GM12865 (cell line): ENCODE measurements around the gene KIAA0319L.
A peak's percentile ranks its signal among the peaks of the same experiment; 100 is the strongest.
"Not testable (repeated sequence)": the region's sequence is repeated elsewhere in the genome, so short reads cannot be mapped to it uniquely, and the experiment has no call there.

Experiments used
- DNase-seq: peaks from one replicate; pipeline ENCODE4 v3.0.0; 2010; ENCODE audit warnings: low read depth
- H3K4me3 ChIP-seq: 2 replicates; pipeline ENCODE4 v1.5.1; 2011; ENCODE audit warnings: mild to moderate bottlenecking, low read depth, low read length, control low read depth
- TF ChIP-seq, protein P1 (sequence below): IDR thresholded peaks from 2 replicates; pipeline ENCODE4 v1.5.1; 2011; ENCODE audit warnings: low read length, control low read depth, low read depth, inconsistent platforms; ENCODE audit not compliant: insufficient read depth; ENCODE audit errors: missing control alignments

KIAA0319L gene

DNA sequence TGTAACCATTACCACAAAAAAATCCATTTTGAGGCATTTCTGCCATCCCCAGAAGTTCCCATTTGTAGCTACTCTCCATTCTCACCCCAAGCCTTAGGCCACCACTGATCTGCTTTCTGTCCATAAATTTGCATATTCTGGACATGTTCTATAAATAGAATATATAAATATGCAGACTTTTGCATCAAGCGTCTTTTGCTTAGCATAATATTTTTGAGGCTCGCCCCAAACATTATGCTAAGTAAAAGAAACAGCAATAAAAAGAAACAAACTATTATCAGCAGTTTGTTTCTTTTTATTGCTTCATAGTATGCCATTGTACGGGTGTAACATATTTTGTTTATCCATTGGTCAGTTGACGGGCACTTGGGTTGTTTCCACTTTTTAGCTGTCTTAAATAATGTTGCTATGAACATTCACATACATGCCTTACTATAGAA lies 23.8 kb upstream of the KIAA0319L start:
- TF ChIP-seq, protein P1, sequence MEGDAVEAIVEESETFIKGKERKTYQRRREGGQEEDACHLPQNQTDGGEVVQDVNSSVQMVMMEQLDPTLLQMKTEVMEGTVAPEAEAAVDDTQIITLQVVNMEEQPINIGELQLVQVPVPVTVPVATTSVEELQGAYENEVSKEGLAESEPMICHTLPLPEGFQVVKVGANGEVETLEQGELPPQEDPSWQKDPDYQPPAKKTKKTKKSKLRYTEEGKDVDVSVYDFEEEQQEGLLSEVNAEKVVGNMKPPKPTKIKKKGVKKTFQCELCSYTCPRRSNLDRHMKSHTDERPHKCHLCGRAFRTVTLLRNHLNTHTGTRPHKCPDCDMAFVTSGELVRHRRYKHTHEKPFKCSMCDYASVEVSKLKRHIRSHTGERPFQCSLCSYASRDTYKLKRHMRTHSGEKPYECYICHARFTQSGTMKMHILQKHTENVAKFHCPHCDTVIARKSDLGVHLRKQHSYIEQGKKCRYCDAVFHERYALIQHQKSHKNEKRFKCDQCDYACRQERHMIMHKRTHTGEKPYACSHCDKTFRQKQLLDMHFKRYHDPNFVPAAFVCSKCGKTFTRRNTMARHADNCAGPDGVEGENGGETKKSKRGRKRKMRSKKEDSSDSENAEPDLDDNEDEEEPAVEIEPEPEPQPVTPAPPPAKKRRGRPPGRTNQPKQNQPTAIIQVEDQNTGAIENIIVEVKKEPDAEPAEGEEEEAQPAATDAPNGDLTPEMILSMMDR = no peak
- DNase-seq = no peak
- H3K4me3 ChIP-seq = no peak overlapping the region

- DNase-seq = peak; percentile 83
- TF ChIP-seq, protein P1 = no peak
- peak overlapping the region; percentile 90 for H3K4me3 ChIP-seq
Observed at GRCh38 chr1:35577071-35577998, 20.1 kb upstream of the KIAA0319L start.

- not testable (repeated sequence) for H3K4me3 ChIP-seq, DNase-seq
Observed at GRCh38 chr1:35576766-35577070, 19.5 kb upstream of the KIAA0319L start.

DNA sequence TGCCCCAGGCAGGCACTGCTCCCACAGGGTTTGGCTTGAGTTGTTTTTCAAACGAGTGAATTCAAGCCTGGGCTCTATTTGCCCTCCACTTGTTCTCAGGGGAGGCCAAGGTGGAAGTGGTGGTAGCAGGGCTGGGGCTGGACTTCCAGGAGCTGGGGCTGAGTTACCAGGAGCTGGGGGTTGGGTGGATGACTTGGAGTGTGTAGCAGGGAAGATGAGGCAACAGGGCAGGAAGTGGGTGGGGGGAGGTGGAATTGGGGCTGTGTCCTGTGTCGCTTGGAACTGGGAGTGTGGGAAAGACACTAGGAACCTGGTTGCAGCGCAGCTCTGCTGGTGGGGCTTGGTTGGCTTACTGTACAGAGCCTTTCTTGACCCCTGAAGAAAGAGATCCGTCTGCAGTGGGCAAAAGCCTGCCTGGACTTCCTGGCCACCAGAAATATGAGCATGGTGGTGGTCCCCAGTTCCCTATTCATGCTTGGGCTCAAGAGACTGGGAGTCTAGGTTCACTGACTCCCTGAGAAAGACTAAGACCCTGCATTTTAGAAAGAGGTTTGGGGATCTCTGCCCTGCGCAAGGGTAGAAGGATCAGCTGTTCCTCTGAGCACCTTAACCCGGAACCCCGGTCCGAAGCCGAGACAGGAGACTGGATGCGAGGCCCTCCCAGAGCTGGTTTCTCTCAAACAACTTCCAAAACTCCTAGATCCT lies 19.0 kb upstream of the KIAA0319L start:
- no peak for DNase-seq
- TF ChIP-seq, protein P1 = no peak
- H3K4me3 ChIP-seq = no peak overlapping the region

- DNase-seq = no peak
- TF ChIP-seq, protein P1 = no peak
- H3K4me3 ChIP-seq = no peak overlapping the region
Observed at GRCh38 chr1:35575416-35575958, 18.3 kb upstream of the KIAA0319L start.

DNA sequence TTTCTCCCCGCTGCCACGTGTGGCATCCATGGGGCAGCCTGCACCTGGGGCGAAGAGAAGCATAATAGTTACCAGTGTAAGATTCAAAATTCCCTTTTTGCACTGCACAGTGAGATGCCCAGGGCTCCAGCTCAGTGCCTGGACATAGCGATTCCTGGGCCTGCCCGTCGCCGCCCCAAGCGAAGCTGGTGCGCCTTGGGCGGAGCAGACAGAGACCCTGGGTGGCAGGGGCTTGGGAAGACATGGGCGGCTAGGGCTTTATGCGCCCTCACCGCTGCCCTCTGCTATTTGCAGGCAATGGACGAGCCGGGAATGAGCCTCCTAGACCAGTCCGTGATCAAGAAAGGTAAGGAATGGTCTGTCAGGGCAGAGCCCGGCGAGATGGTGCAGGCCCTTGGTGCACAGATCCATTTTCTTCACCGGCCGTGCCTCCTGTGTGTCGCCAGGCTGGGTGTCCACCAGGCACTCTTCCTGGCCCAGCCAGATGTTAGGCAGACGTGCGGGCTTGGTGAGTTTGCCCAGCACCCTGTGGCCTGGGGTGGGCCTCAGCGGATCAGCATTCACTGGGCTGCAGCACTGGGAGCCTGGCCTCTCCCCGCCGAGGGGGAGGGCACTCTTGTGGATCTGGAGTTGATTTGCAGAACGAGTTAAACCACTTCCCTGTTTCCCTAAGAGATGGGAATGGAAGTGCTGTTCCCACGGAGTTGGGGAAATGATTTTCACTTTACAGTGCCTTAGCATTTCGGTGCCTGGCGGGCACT lies 17.6 kb upstream of the KIAA0319L start:
- TF ChIP-seq, protein P1 = no peak
- H3K4me3 ChIP-seq = no peak overlapping the region
- DNase-seq = no peak

DNA sequence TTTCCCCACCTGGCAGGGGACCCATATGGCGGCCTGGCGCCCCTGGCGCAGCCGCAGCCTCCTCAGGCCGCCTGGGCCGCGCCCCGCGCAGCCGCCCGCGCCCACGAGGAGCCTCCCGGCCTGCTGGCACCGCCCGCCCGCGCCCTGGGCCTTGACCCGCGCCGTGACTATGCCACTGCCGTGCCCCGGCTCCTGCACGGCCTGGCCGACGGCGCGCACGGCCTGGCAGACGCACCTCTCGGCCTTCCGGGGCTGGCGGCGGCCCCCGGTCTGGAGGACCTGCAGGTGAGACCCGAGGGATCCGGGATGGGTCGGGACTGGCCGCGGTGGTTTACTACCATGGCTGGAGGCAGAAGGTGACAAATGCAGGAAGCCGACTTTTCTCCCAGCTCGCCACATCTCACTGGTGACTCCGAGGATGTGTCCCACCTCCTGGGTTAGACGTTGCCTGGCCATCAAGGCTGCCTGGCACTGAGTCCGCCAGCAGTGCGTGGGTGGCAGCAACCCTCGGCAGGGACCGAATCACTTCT lies 17.0 kb upstream of the KIAA0319L start:
- TF ChIP-seq, protein P1 = no peak
- no peak for DNase-seq
- H3K4me3 ChIP-seq = no peak overlapping the region
